ENCODE measurements around the gene GDPD3. TPM values are rescaled to one million over a fixed set of nuclear protein-coding genes. Genes with fewer than 3 reads are reported as not detected.

The GDPD3 gene
- total and polyA plus RNA-seq, 9 of the 15 experiments (the other 6 are each of a cell fraction or from before 2014, with no cell fraction given), result 0.47 to 3.9 (median 1.1) TPM

GRCh38 chr16:30096105-30096861 lies 17.1 kb downstream of the GDPD3 start, which contains the start of gene YPEL3 (continued):
- TF ChIP-seq PKNOX1 (IDR thresholded peaks at IDR 0.05) (no peak), HMGN3 (IDR thresholded peaks at IDR 0.05; ENCODE audit: borderline replicate concordance, extremely low read depth, insufficient read length, low read depth, low read length) (peak; percentile 77), EP300 (IDR thresholded peaks at IDR 0.05; ENCODE audit: low read length) (no peak), CTBP1 (IDR thresholded peaks at IDR 0.05; ENCODE audit: borderline replicate concordance) (no peak), RAD21 (CRISPR knock-in tag; conservative IDR thresholded peaks at IDR 0.05 in 1 of 2, IDR thresholded peaks at IDR 0.05 in 1 of 2) (no peak), USF1 (CRISPR knock-in tag; IDR thresholded peaks at IDR 0.05) (0 out of 2 replicates have a peak, but pooled peaks have one; percentile 24), ATF1 (CRISPR knock-in tag; IDR thresholded peaks at IDR 0.05) (no peak), ATF1 (tag; IDR thresholded peaks at IDR 0.05) (peak; percentile 29; the same call in 1 of the 2 replicates), NEUROD1 (IDR thresholded peaks at IDR 0.05; ENCODE audit: borderline replicate concordance, low read depth, low read length, partially characterized antibody) (peak; percentile 34), ZNF318 (IDR thresholded peaks at IDR 0.05; ENCODE audit: borderline replicate concordance in 1 of 2, low read depth in 1 of 2) (no peak)
- TF ChIP-seq, protein P1, sequence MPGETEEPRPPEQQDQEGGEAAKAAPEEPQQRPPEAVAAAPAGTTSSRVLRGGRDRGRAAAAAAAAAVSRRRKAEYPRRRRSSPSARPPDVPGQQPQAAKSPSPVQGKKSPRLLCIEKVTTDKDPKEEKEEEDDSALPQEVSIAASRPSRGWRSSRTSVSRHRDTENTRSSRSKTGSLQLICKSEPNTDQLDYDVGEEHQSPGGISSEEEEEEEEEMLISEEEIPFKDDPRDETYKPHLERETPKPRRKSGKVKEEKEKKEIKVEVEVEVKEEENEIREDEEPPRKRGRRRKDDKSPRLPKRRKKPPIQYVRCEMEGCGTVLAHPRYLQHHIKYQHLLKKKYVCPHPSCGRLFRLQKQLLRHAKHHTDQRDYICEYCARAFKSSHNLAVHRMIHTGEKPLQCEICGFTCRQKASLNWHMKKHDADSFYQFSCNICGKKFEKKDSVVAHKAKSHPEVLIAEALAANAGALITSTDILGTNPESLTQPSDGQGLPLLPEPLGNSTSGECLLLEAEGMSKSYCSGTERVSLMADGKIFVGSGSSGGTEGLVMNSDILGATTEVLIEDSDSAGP (CRISPR knock-in tag; IDR thresholded peaks at IDR 0.05), result no peak
- TF ChIP-seq, protein P2, sequence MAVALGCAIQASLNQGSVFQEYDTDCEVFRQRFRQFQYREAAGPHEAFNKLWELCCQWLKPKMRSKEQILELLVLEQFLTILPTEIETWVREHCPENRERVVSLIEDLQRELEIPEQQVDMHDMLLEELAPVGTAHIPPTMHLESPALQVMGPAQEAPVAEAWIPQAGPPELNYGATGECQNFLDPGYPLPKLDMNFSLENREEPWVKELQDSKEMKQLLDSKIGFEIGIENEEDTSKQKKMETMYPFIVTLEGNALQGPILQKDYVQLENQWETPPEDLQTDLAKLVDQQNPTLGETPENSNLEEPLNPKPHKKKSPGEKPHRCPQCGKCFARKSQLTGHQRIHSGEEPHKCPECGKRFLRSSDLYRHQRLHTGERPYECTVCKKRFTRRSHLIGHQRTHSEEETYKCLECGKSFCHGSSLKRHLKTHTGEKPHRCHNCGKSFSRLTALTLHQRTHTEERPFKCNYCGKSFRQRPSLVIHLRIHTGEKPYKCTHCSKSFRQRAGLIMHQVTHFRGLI (CRISPR knock-in tag; IDR thresholded peaks at IDR 0.05), result 0 out of 2 replicates have a peak, but pooled peaks have one; percentile 42

All from K562 (cell line).